GM18508 (cell line): ENCODE data around the gene PARD6A.
A peak's percentile ranks its signal among the peaks of the same experiment; 100 is the strongest.

ENCODE experiments used
- ATAC-seq: cut with Tn5 transposase; IDR thresholded peaks from one replicate; pipeline ENCODE4 v1.9.1; 2021; ENCODE audit warnings: moderate number of reproducible peaks; ENCODE audit not compliant: insufficient read depth, unreplicated experiment

PARD6A gene

GRCh38 chr16:67660564-67661028 is at the start of gene PARD6A:
TSS of gene PARD6A (plus strand) at chr16:67660960. CDS start at chr16:67661039, 79 bp downstream.
- ATAC-seq: peak; percentile 39

GRCh38 chr16:67613808-67614207 is 47.0 kb upstream of the PARD6A start:
- ATAC-seq: no peak

- no peak for ATAC-seq
Observed at GRCh38 chr16:67628216-67628615, 32.5 kb upstream of the PARD6A start.

GRCh38 chr16:67632415-67633172 is 28.2 kb upstream of the PARD6A start:
- no peak for ATAC-seq

DNA sequence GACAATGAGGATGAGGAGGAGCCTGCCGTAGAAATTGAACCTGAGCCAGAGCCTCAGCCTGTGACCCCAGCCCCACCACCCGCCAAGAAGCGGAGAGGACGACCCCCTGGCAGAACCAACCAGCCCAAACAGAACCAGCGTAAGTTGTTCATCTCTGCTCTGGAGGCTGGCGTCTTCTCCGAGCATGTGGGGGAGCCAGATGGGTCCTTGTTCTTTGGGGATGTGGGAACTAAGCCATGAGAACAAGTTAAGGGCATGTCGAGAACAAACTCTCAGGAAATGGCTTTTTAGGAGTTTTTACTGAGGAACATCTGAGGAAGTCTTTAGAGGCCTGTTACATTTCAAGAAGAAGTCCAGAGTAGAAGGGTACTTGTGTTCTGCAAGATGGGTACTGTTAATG is 24.0 kb upstream of the PARD6A start:
- no peak for ATAC-seq

DNA sequence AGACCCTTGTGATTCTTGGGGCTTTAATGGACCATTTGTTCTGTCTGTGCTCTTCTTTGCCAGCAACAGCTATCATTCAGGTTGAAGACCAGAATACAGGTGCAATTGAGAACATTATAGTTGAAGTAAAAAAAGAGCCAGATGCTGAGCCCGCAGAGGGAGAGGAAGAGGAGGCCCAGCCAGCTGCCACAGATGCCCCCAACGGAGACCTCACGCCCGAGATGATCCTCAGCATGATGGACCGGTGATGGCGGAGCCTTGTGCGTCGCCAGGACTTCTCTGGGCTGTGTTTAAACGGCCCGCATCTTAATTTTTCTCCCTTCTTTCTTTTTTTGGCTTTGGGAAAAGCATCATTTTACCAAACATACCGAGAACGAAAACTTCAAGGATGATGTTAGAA is 23.1 kb upstream of the PARD6A start:
- ATAC-seq: no peak

DNA sequence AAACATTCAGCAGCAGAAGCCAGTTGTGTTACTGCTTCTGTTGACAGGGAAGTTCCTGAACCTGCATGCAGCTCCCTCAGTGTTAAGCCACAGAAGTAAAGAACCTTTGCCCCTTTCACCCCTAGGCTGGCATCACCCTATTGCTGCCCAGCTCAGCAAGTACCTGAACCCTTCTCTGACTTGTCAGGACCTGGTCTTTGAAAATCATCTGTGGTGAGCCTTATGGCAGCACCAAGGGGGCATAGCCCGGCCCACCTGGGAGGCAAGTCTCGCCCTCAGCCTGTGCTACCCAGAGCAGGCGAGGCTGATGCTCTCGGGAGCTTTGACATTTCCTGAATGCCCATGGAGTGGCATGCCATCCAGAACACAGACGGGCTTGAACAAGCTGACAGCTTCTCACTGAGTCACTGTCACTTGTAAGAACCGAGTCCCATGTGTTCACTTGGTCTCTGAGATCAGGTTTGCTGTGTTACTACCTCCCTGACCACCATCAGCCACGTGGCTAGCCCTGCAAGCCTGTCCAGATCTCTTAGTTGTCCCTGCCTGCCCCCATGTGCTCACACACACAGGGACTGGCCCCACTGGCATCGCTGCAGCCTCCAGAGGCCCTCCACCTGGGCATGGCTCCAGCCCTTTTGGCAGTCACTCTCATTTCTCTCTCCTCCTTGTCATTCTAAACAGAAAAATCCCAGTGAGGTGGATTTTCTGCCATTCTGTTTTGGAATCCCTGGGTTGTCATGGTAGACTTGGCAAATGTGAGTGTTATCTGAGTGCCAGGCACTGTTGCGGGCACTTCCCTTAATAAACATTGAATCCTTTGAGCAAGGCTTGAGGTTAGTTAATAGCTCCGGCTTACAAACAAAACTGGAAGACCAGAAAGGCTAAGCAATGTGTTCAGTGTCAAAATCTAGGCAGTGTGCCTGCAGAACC is 18.7 kb upstream of the PARD6A start:
- no peak for ATAC-seq

GRCh38 chr16:67644038-67644437 is 16.7 kb upstream of the PARD6A start:
- no peak for ATAC-seq

DNA sequence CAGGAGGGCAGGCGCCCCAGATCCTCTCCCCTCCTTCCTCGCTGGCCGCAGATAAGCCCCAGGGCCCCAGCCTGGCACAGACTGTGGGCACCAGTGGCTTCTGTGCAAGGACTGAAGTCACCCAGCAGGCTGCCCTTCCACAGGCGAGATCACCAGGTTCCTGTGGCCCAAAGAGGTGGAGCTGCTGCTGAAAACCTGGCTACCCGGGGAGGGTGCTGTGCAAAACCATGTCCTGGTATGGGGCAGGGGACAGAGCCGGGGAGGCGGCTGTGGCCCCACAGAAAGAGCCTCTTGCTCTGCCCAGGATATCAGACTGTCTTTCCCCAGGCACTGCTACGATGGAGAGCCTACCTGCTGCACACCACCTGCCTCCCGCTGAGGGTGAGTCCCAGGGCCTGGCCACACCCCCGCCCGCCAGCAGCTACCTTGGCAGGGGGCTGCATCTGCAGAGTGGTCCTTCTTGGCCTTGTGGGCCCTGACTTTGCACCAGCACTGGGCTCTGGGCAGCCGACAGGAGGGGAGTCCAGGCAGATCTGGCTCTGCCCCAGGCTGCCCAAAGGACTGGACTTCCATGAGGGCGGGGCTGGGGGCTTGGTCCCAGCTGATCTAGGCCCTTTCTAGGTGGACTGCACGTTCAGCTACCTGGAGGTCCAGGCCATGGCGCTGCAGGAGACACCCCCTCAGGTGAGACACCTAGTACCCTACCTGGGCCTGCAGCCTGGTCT is 15.2 kb upstream of the PARD6A start:
- no peak for ATAC-seq

DNA sequence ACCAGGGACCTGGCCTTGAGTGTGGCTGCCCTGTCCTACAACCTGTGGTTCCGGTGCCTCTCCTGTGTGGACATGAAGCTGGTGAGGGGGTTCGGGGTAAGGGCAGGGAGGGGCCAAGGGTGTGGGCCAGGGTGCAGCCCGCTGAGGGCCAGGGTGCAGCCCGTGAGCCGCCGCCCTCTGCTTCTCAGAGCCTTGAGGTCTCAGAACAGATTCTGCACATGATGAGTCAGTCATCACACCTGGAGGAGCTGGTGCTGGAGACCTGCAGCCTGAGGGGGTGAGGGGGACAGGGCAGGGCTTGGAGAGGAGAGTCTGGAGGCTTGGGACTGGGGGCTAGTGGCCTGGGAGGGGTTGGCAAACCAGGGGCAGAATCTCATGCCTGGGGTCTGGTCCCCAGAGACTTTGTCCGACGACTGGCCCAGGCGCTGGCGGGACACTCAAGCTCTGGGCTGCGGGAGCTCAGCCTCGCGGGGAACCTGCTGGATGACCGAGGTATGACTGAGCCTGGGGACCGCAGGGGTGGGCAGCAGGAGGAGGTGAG is 13.6 kb upstream of the PARD6A start:
- ATAC-seq: no peak

DNA sequence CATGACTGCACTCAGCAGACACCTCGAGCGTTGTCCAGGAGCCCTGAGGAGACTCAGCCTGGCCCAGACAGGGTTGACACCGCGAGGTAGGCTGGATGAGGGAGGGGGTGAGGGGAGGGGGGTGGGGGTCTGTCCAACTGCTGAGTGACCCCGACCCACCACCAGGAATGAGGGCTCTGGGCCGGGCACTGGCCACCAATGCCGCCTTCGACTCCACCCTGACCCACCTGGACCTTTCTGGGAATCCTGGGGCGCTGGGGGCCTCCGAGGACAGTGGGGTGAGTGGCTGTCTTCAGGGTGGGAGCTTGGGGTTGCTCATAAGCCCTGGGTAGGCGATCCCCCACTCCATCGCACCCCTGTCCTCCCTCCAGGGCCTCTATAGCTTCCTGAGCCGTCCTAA is 13.1 kb upstream of the PARD6A start:
- ATAC-seq: no peak

DNA sequence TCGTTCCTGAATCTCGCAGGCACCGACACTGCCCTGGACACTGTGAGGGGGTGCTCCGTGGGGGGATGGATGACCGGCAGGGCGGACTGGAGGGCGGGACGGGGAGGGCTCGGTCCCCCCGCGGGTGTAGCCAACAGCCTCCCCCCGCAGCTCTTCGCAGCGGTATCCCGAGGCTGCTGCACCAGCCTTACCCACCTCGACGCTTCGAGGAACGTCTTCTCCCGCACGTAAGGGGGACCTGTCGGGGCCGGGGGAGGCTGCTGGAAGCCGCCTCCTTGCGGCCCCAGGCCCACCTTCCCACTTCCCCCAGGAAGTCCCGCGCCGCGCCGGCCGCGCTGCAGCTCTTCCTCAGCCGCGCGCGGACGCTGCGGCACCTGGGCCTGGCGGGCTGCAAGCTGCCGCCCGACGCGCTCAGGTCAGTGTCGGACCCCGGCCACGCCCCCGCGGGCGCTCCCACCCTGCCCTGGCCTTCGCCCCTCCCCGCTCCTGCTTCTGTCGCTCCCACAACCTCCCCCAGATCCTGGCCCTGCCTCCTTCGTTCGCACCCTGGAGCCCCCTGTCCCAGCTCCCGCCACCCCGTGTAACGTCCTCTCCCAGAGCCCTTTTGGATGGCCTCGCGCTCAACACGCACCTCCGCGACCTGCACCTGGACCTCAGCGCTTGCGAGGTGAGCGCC is 12.5 kb upstream of the PARD6A start:
- ATAC-seq: no peak

GRCh38 chr16:67648764-67649407 is 11.9 kb upstream of the PARD6A start:
- ATAC-seq: no peak

- ATAC-seq: no peak
Observed at GRCh38 chr16:67649494-67649931, 11.2 kb upstream of the PARD6A start.

- ATAC-seq: no peak
Observed at GRCh38 chr16:67650023-67650422, 10.7 kb upstream of the PARD6A start.

DNA sequence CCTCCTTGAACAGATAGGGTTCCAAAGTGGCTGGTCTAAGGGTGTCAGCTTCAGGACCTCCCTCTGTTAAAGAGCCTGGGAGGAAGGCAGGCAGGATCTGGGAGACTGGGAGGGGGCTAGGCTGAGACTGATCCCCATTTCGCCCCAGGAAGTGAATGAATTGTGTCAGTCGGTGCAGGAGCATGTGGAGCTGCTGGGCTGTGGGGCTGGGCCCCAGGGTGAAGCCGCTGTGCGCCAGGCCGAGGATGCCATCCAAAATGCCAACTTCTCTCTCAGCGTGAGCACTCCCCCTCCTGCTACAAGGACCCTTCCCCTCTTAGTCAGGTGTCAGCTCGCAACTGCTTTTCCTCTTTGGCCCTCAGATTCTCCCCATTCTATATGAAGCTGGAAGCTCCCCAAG is 9.7 kb upstream of the PARD6A start:
- ATAC-seq: no peak

DNA sequence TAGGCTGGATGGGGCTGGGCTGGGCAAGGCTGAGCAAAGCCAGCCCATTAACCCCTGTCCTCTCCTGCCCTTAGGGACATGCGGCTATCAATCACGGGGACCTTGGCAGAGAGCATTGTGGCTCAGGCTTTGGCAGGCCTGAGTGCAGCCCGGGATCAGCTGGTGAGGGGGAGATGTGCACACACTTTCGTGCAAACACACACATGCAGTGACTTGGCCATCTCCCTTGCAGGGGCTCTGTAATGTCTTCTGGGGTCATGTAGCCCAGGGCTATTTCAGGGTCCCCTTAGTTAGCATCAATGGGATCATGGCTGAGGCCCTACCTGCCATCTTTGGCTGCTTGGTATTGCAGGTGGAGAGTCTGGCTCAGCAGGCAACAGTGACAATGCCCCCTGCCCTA is 8.9 kb upstream of the PARD6A start:
- ATAC-seq: no peak

- no peak for ATAC-seq
Observed at GRCh38 chr16:67652578-67653127, 8.1 kb upstream of the PARD6A start.
